Esophagus squamous epithelium (tissue), 5 donors: ENCODE results near the gene LONP2. TPM values are rescaled to one million over a fixed set of nuclear protein-coding genes. Genes with fewer than 3 reads are reported as not detected.
"Not testable (repeated sequence)": the region's sequence is repeated elsewhere in the genome, so short reads cannot be mapped to it uniquely, and the experiment has no call there.

Experiments used
- DNase-seq: peaks from one replicate; lab custom pipeline; 2025; lab: John Stamatoyannopoulos, UW
- H3K27ac ChIP-seq, 4 donors: fragments of 200-600 bp; sonication (generic); one replicate each; pipeline ENCODE4 v1.5.1; 2016 to 2019; ENCODE audit warnings: mild to moderate bottlenecking in 1 of 4
- H3K27me3 ChIP-seq, 4 donors: fragments of 200-600 bp; sonication (generic); 1 replicate in 3 of 4; 2 replicates in 1 of 4; pipeline versions ENCODE4 v1.5.1 to v1.6.0; 2017 to 2021; ENCODE audit warnings: antibody characterized with exemption in 1 of 4
- H3K36me3 ChIP-seq, 3 donors: fragments of 200-600 bp; sonication (generic); one replicate each; pipeline ENCODE4 v1.5.1; 2016 to 2019
- H3K4me1 ChIP-seq, 3 donors: fragments of 200-600 bp; sonication (generic); one replicate each; pipeline ENCODE4 v1.5.1; 2017 to 2019
- H3K4me3 ChIP-seq, 4 donors: fragments of 200-600 bp; sonication (generic); 1 replicate in 3 of 4; 2 replicates in 1 of 4; pipeline ENCODE4 v1.5.1; 2016 to 2019; ENCODE audit warnings: mild to moderate bottlenecking in 2 of 4, moderate library complexity in 1 of 4
- H3K9me3 ChIP-seq, 3 donors: fragments of 200-600 bp; sonication (generic); one replicate each; pipeline ENCODE4 v1.5.1; 2016 to 2019
- CTCF ChIP-seq, 6 experiments: fragments of 450-650 bp in 4 of 6; fragments of 200-600 bp in 2 of 6; sonication (generic) in 2 of 6; IDR thresholded peaks; one replicate each; pipeline ENCODE4 v1.5.1; 2016 to 2019; ENCODE audit warnings: antibody characterized with exemption in 6 of 6, mild to moderate bottlenecking in 4 of 6, moderate library complexity in 4 of 6
- POLR2A ChIP-seq, 4 donors: fragments of 450-650 bp; IDR thresholded peaks; one replicate each; pipeline ENCODE4 v1.6.1; 2017; ENCODE audit warnings: antibody characterized with exemption in 4 of 4, mild to moderate bottlenecking in 4 of 4, moderate library complexity in 3 of 4
- WGBS, 2 donors: methylation state at CpG; one replicate each; pipeline ENCODE4 v1.1.5; 2018; 5-methylcytosine and 5-hydroxymethylcytosine counted together
- intact Hi-C: fragments of 100-400 bp; cut with DNase I; formaldehyde crosslinking; loops from one replicate; pipeline ENCODE4 v1.15.0; 2022
- total RNA-seq, 4 donors: library from RNA; depleted of rRNA; stranded (reverse); fragments of >200 nt; gene quantifications; one replicate each; pipeline ENCODE4 v1.1.0, GENCODE V29; 2016
- donor health status: DM: yes; HTN: yes; CAD: no.

LONP2 gene
- total RNA-seq, 4 donors from 2014 or later, result 30.9 to 57.2 (median 40.3) TPM

- H3K27me3 ChIP-seq, result no peaks in the 10 kb centered on the region
- H3K27ac ChIP-seq, result no peak overlapping the region
- intact Hi-C loops, result no loop called here
- peaks cover 10 to 95% (median 41%) of the 10 kb centered on the region in 3 donors for H3K4me1 ChIP-seq
- 38 to 42% methylated on average over 1 of the region's 1 CpG for WGBS, 2 donors
- H3K4me3 ChIP-seq, result no peak overlapping the region
- DNase-seq, result no peak
- no peaks in the 10 kb centered on the region for H3K9me3 ChIP-seq
- H3K36me3 ChIP-seq, result no peaks in the 10 kb centered on the region
- TF ChIP-seq CTCF (IDR thresholded peaks at IDR 0.05) (no peak), POLR2A (IDR thresholded peaks at IDR 0.05) (no peak)
These were observed 125.7 kb downstream of the LONP2 start for GRCh38 chr16:48369765-48370164.

DNA sequence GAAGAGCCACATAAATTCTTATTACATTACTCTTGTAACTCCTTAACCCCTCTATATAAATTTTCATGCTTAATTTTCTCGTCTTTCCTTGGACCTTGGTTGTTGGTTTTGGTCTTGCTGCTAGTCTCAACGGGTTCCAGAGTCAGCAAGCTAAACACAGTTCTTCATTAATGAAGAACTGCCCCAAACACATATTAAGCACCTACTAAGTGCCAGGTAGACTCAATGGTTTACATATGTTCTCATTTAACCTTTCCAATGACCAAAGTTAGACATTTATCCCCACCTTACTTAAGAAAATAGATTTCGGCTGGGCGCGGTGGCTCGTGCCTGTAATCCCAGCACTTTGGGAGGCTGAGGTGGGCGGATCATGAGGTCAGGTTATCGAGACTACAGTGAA, 126.1 kb downstream of the LONP2 start:
- DNase-seq, result no peak
- Histone ChIP-seq H3K9me3 (no peaks in the 10 kb centered on the region), H3K4me1 (peaks cover 10 to 95% (median 36%) of the 10 kb centered on the region in 3 donors), H3K27me3 (no peaks in the 10 kb centered on the region), H3K4me3 (no peak overlapping the region), H3K36me3 (no peaks in the 10 kb centered on the region), H3K27ac (no peak overlapping the region)
- 90 to 97% methylated on average over 8 of the region's 8 CpGs for WGBS, 2 donors
- TF ChIP-seq CTCF (IDR thresholded peaks at IDR 0.05) (no peak), POLR2A (IDR thresholded peaks at IDR 0.05) (no peak)
- intact Hi-C loops, result no loop called here

GRCh38 chr16:48370668-48371392, 126.7 kb downstream of the LONP2 start:
- H3K36me3 ChIP-seq, H3K27ac ChIP-seq, DNase-seq, H3K9me3 ChIP-seq, H3K27me3 ChIP-seq, H3K4me3 ChIP-seq, intact Hi-C loops: not testable (repeated sequence)
- peaks cover 6 to 96% (median 32%) of the 10 kb centered on the region in 3 donors for H3K4me1 ChIP-seq
- 83 to 87% methylated on average over 15 to 16 of the region's 18 CpGs for WGBS, 2 donors

GRCh38 chr16:48371393-48371780, 127.3 kb downstream of the LONP2 start:
- no peak for TF ChIP-seq POLR2A (IDR thresholded peaks at IDR 0.05)
- TF ChIP-seq CTCF (IDR thresholded peaks at IDR 0.05), result no peak
- DNase-seq, result no peak
- Histone ChIP-seq H3K9me3 (no peaks in the 10 kb centered on the region), H3K4me1 (peaks cover 7 to 98% (median 35%) of the 10 kb centered on the region in 3 donors), H3K27me3 (no peaks in the 10 kb centered on the region), H3K4me3 (no peak overlapping the region), H3K36me3 (no peaks in the 10 kb centered on the region), H3K27ac (no peak overlapping the region)
- intact Hi-C loops, result no loop called here

- Histone ChIP-seq H3K27me3 (no peaks in the 10 kb centered on the region), H3K4me1 (peaks cover 10 to 98% (median 35%) of the 10 kb centered on the region in 3 donors), H3K4me3 (no peak overlapping the region), H3K27ac (no peak overlapping the region), H3K9me3 (no peaks in the 10 kb centered on the region), H3K36me3 (no peaks in the 10 kb centered on the region)
- DNase-seq, result no peak
- WGBS, 2 donors, result 65 to 84% methylated on average over 4 of the region's 4 CpGs
- intact Hi-C loops, result no loop called here
- TF ChIP-seq CTCF (IDR thresholded peaks at IDR 0.05) (no peak), POLR2A (IDR thresholded peaks at IDR 0.05) (no peak)
These were observed 128.6 kb downstream of the LONP2 start for GRCh38 chr16:48372744-48373143.
